Measurements from ENCODE around the gene NDUFAF2.

DNA sequence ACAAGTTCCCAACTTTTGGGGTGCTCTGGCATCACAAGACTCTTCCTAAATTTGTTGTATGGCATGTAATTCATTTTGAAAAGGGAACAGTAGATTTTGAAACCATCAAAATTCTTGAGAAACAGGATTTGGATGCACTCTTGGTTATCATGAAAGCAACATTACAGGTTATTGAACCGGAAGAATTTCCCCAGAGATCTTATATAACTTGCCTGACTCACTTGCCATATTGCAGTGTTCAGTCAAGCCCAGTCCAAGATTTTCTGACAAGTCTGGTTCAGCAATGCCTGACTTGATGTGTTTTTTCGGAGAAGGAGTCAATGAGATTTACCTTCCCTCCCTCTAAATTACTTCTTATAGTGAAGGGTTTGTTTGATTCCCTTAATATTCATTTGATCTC, 185.3 kb downstream of the NDUFAF2 start:
- TF ChIP-seq, protein P1, sequence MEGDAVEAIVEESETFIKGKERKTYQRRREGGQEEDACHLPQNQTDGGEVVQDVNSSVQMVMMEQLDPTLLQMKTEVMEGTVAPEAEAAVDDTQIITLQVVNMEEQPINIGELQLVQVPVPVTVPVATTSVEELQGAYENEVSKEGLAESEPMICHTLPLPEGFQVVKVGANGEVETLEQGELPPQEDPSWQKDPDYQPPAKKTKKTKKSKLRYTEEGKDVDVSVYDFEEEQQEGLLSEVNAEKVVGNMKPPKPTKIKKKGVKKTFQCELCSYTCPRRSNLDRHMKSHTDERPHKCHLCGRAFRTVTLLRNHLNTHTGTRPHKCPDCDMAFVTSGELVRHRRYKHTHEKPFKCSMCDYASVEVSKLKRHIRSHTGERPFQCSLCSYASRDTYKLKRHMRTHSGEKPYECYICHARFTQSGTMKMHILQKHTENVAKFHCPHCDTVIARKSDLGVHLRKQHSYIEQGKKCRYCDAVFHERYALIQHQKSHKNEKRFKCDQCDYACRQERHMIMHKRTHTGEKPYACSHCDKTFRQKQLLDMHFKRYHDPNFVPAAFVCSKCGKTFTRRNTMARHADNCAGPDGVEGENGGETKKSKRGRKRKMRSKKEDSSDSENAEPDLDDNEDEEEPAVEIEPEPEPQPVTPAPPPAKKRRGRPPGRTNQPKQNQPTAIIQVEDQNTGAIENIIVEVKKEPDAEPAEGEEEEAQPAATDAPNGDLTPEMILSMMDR (IDR thresholded peaks at IDR 0.05): no peak
- no peak for TF ChIP-seq POLR2A (IDR thresholded peaks at IDR 0.05)

Data from esophagus squamous epithelium (tissue), 4 donors.